AG10803 (cell line): ENCODE measurements around the gene TNKS2.
A peak's percentile ranks its signal among the peaks of the same experiment; 100 is the strongest.
"Not testable (repeated sequence)": the region's sequence is repeated elsewhere in the genome, so short reads cannot be mapped to it uniquely, and the experiment has no call there.

Source experiments
- DNase-seq: peaks from one replicate; pipeline ENCODE4 v3.0.0; 2010; ENCODE audit warnings: low read depth
- H3K4me3 ChIP-seq: 2 replicates; pipeline ENCODE4 v1.5.1; 2011; ENCODE audit warnings: mild to moderate bottlenecking, low read length, control low read depth
- CTCF ChIP-seq: conservative IDR thresholded peaks from 2 replicates; pipeline ENCODE4 v1.5.1; 2011; ENCODE audit warnings: mild to moderate bottlenecking, low read length, control low read depth, inconsistent platforms

Gene TNKS2

GRCh38 chr10:91797874-91798648 is at the start of gene TNKS2:
Gene TNKS2 (plus strand): TSS chr10:91798426. CDS start chr10:91798691, 265 bp downstream.
- peak; percentile 89 for DNase-seq

GRCh38 chr10:91749592-91749991 is 48.6 kb upstream of the TNKS2 start:
- H3K4me3 ChIP-seq, DNase-seq: not testable (repeated sequence)

More at GRCh38 chr10:91797874-91798648, at the start of gene TNKS2:
- TF ChIP-seq CTCF = no peak
- H3K4me3 ChIP-seq = peak within 1 kb of the TSS; percentile 91

GRCh38 chr10:91756286-91756685 is 41.9 kb upstream of the TNKS2 start:
- TF ChIP-seq CTCF = no peak
- DNase-seq = peak; percentile 83

GRCh38 chr10:91758303-91759146 is 39.7 kb upstream of the TNKS2 start:
- TF ChIP-seq CTCF = peak; percentile 62
- H3K4me3 ChIP-seq = no peak overlapping the region
- DNase-seq = peak; percentile 66

More at GRCh38 chr10:91756286-91756685, 41.9 kb upstream of the TNKS2 start:
- no peak overlapping the region for H3K4me3 ChIP-seq

GRCh38 chr10:91759581-91759986 is 38.6 kb upstream of the TNKS2 start:
- H3K4me3 ChIP-seq = no peak overlapping the region
- TF ChIP-seq CTCF = no peak
- DNase-seq = no peak

GRCh38 chr10:91761721-91762120 is 36.5 kb upstream of the TNKS2 start:
- DNase-seq = no peak
- TF ChIP-seq CTCF = no peak
- no peak overlapping the region for H3K4me3 ChIP-seq

- no peak for DNase-seq
- TF ChIP-seq CTCF = no peak
- no peak overlapping the region for H3K4me3 ChIP-seq
These were observed 35.3 kb upstream of the TNKS2 start for GRCh38 chr10:91762878-91763277.
